Epithelial cell of proximal tubule (primary cell): Measurements from ENCODE around the gene UNC80. TPM values are rescaled to one million over a fixed set of nuclear protein-coding genes. Genes with fewer than 3 reads are reported as not detected.

Experiments
- DNase-seq: peaks from one replicate; pipeline ENCODE4 v3.0.0-alpha.2; 2011; ENCODE audit warnings: low read depth
- H3K4me3 ChIP-seq: 2 replicates; pipeline ENCODE4 v1.5.1; 2011; ENCODE audit warnings: low read depth, mild to moderate bottlenecking, low read length
- CTCF ChIP-seq: conservative IDR thresholded peaks from 2 replicates; pipeline ENCODE4 v1.5.1; 2012; ENCODE audit warnings: low read depth, mild to moderate bottlenecking, low read length
- total RNA-seq: library from RNA; depleted of rRNA; stranded (reverse); fragments of >200 nt; gene quantifications from 2 replicates; pipeline ENCODE4 v1.2.3, GENCODE V29; 2015

Gene UNC80
- total RNA-seq, 1 donor from 2014 or later = not detected

- no peak for TF ChIP-seq CTCF
- no peak for DNase-seq
- H3K4me3 ChIP-seq = no peak overlapping the region
These were observed 214.2 kb downstream of the UNC80 start for GRCh38 chr2:209985874-209986273.

GRCh38 chr2:209986415-209986814 is 214.8 kb downstream of the UNC80 start:
- no peak for TF ChIP-seq CTCF
- no peak overlapping the region for H3K4me3 ChIP-seq
- no peak for DNase-seq

- no peak overlapping the region for H3K4me3 ChIP-seq
- no peak for DNase-seq
- no peak for TF ChIP-seq CTCF
These were observed 216.4 kb downstream of the UNC80 start for GRCh38 chr2:209988010-209988409.

GRCh38 chr2:209990838-209991237 is 219.2 kb downstream of the UNC80 start:
- no peak overlapping the region for H3K4me3 ChIP-seq
- TF ChIP-seq CTCF = no peak
- no peak for DNase-seq

GRCh38 chr2:209993968-209994367 is 222.3 kb downstream of the UNC80 start:
- no peak for TF ChIP-seq CTCF
- H3K4me3 ChIP-seq = no peak overlapping the region
- no peak for DNase-seq

- H3K4me3 ChIP-seq = no peak overlapping the region
- DNase-seq = no peak
- TF ChIP-seq CTCF = no peak
These were observed 227.0 kb downstream of the UNC80 start for GRCh38 chr2:209998596-209998995.

GRCh38 chr2:210000464-210001324 is 229.1 kb downstream of the UNC80 start:
- TF ChIP-seq CTCF = no peak
- H3K4me3 ChIP-seq = no peak overlapping the region
- no peak for DNase-seq
